ENCODE data around the gene TAF13. TPM values are rescaled to one million over a fixed set of nuclear protein-coding genes. Genes with fewer than 3 reads are reported as not detected.

The TAF13 gene
- total and polyA plus RNA-seq, 2 of the 4 experiments (the other 2 are of a cell fraction): 13.1 to 42.5 TPM

GRCh38 chr1:109025694-109026093, 50.1 kb downstream of the TAF13 start:
- CTCF ChIA-PET: no interaction called here
- Histone ChIP-seq H2BK5ac (ENCODE audit: low read depth, low read length, poor library complexity, severe bottlenecking) (no peak overlapping the region), H3K27me3 (ENCODE audit: control insufficient read depth, insufficient read depth, low read length) (no peaks in the 10 kb centered on the region), H3K4ac (ENCODE audit: low read depth, low read length) (no peak overlapping the region), H2BK15ac (ENCODE audit: low read depth, low read length) (no peak overlapping the region), H4K5ac (ENCODE audit: low read depth, low read length) (no peak overlapping the region), H3K4me2 (ENCODE audit: low read depth, low read length) (no peak overlapping the region), H2BK20ac (ENCODE audit: low read depth, low read length) (no peak overlapping the region), H3K56ac (ENCODE audit: extremely low read depth, insufficient read depth, low read length) (no peak overlapping the region; the same call in 1 of the 2 replicates), H2AK9ac (replicated peaks; ENCODE audit: low read depth, low read length, poor library complexity) (no peak overlapping the region), H2AK5ac (ENCODE audit: low read depth, low read length) (no peak overlapping the region), H4K20me1 (ENCODE audit: insufficient read depth, low read length) (peaks cover 24% of the 10 kb centered on the region), H3K79me1 (ENCODE audit: low read depth in 1 of 2, low read length in 2 of 2) (peaks cover 25 to 53% of the 10 kb centered on the region in 2 experiments), H3K14ac (replicated peaks; ENCODE audit: low read depth, low read length) (no peak overlapping the region), H4K8ac (ENCODE audit: low read depth in 2 of 2, low read length in 2 of 2) (no peak overlapping the region; a peak in 1 of 4 replicates), H3K9me3 (ENCODE audit: control insufficient read depth, insufficient read depth, low read length) (no peaks in the 10 kb centered on the region), H3K27ac (ENCODE audit: insufficient read depth, low read length) (no peak overlapping the region), H3K9me1 (ENCODE audit: insufficient read depth, low read length) (peaks cover 8% of the 10 kb centered on the region; the same call in 1 of the 2 replicates), H2BK120ac (ENCODE audit: low read depth, low read length) (no peak overlapping the region), H3K36me3 (ENCODE audit: control insufficient read depth, insufficient read depth, low read length) (peaks cover 5% of the 10 kb centered on the region), H2AFZ (replicated peaks; ENCODE audit: low read length, poor library complexity) (no peak overlapping the region), H3K4me1 (ENCODE audit: control insufficient read depth, insufficient read depth, low read length) (peaks cover 5% of the 10 kb centered on the region), H3K4me3 (ENCODE audit: insufficient read depth, low read depth, low read length) (no peak overlapping the region), H3K18ac (ENCODE audit: low read depth, low read length) (no peak overlapping the region), H3K23ac (ENCODE audit: low read depth, low read length) (no peak overlapping the region), H4K91ac (ENCODE audit: insufficient read depth, low read depth, low read length) (no peak overlapping the region), H3K9ac (ENCODE audit: low read depth, low read length) (no peak overlapping the region)
- WGBS, 2 experiments (ENCODE audit: extremely low coverage in 2 of 2, insufficient read length in 1 of 2): 100% methylated on average over 1 of the region's 6 CpGs; no CpG with 5 or more reads in 1 of the 2 experiments
- dilution Hi-C loops (cut with HindIII; ENCODE audit: low sequenced_read_pairs, unreplicated experiment) (no loop called here), intact Hi-C loops (cut with micrococcal nuclease) (no loop called here), in situ Hi-C loops (cut with MboI; ENCODE audit: low sequenced_read_pairs) (no loop called here)
- no peak for TF ChIP-seq RFX5 (IDR thresholded peaks at IDR 0.05; ENCODE audit: low read depth, low read length)
- no peak for TF ChIP-seq SMC3 (IDR thresholded peaks at IDR 0.05; ENCODE audit: low read depth, low read length)
- DNase-seq (peak; percentile 49), ATAC-seq (ENCODE audit: low read depth) (peak; percentile 53)
- POLR2A ChIA-PET (ENCODE audit: unreplicated experiment): no interaction called here
- BruUV-seq (replicated peaks): no TSS peak

Data from IMR-90 (cell line).